Medulla oblongata (tissue), 1 donor: Measurements from ENCODE around the gene GABRB1.
A peak's percentile ranks its signal among the peaks of the same experiment; 100 is the strongest.

ENCODE experiments used
- DNase-seq: peaks from one replicate; pipeline ENCODE4 v3.0.0-alpha.2; 2015; ENCODE audit errors: extremely low spot score

GABRB1 gene

GRCh38 chr4:47118192-47118929, 87.0 kb downstream of the GABRB1 start:
- no peak for DNase-seq

- peak; percentile 45 for DNase-seq
These were observed 89.4 kb downstream of the GABRB1 start for GRCh38 chr4:47120783-47121182.

GRCh38 chr4:47122592-47123291, 91.4 kb downstream of the GABRB1 start:
- peak; percentile 94 for DNase-seq

GRCh38 chr4:47128991-47129390, 97.6 kb downstream of the GABRB1 start:
- DNase-seq = no peak

- DNase-seq = no peak
These were observed 103.8 kb downstream of the GABRB1 start for GRCh38 chr4:47135210-47135609.

GRCh38 chr4:47143261-47143660, 111.9 kb downstream of the GABRB1 start:
- no peak for DNase-seq

GRCh38 chr4:47145630-47146029, 114.3 kb downstream of the GABRB1 start:
- no peak for DNase-seq

- no peak for DNase-seq
These were observed 123.5 kb downstream of the GABRB1 start for GRCh38 chr4:47154816-47155370.

- DNase-seq = no peak
These were observed 124.6 kb downstream of the GABRB1 start for GRCh38 chr4:47155919-47156318.

- DNase-seq = no peak
These were observed 128.7 kb downstream of the GABRB1 start for GRCh38 chr4:47160095-47160494.

- no peak for DNase-seq
These were observed 136.0 kb downstream of the GABRB1 start for GRCh38 chr4:47167081-47168035.

GRCh38 chr4:47184083-47184482, 152.7 kb downstream of the GABRB1 start:
- no peak for DNase-seq

GRCh38 chr4:47185761-47186160, 154.4 kb downstream of the GABRB1 start:
- DNase-seq = no peak

- DNase-seq = no peak
These were observed 156.2 kb downstream of the GABRB1 start for GRCh38 chr4:47187608-47188007.

- no peak for DNase-seq
These were observed 161.8 kb downstream of the GABRB1 start for GRCh38 chr4:47193179-47193578.

- no peak for DNase-seq
These were observed 162.8 kb downstream of the GABRB1 start for GRCh38 chr4:47194036-47194737.

GRCh38 chr4:47195706-47196105, 164.3 kb downstream of the GABRB1 start:
- no peak for DNase-seq

GRCh38 chr4:47198791-47199190, 167.4 kb downstream of the GABRB1 start:
- no peak for DNase-seq

GRCh38 chr4:47203593-47203992, 172.2 kb downstream of the GABRB1 start:
- DNase-seq = no peak

GRCh38 chr4:47207555-47207954, 176.2 kb downstream of the GABRB1 start:
- no peak for DNase-seq

GRCh38 chr4:47209833-47210232, 178.5 kb downstream of the GABRB1 start:
- no peak for DNase-seq
